GM21529 (cell line): Measurements from ENCODE around the gene MARCHF9.
A peak's percentile ranks its signal among the peaks of the same experiment; 100 is the strongest.

ENCODE experiments used
- ATAC-seq: cut with Tn5 transposase; IDR thresholded peaks from one replicate; pipeline ENCODE4 v1.9.1; 2021; ENCODE audit not compliant: unreplicated experiment

MARCHF9 gene

DNA sequence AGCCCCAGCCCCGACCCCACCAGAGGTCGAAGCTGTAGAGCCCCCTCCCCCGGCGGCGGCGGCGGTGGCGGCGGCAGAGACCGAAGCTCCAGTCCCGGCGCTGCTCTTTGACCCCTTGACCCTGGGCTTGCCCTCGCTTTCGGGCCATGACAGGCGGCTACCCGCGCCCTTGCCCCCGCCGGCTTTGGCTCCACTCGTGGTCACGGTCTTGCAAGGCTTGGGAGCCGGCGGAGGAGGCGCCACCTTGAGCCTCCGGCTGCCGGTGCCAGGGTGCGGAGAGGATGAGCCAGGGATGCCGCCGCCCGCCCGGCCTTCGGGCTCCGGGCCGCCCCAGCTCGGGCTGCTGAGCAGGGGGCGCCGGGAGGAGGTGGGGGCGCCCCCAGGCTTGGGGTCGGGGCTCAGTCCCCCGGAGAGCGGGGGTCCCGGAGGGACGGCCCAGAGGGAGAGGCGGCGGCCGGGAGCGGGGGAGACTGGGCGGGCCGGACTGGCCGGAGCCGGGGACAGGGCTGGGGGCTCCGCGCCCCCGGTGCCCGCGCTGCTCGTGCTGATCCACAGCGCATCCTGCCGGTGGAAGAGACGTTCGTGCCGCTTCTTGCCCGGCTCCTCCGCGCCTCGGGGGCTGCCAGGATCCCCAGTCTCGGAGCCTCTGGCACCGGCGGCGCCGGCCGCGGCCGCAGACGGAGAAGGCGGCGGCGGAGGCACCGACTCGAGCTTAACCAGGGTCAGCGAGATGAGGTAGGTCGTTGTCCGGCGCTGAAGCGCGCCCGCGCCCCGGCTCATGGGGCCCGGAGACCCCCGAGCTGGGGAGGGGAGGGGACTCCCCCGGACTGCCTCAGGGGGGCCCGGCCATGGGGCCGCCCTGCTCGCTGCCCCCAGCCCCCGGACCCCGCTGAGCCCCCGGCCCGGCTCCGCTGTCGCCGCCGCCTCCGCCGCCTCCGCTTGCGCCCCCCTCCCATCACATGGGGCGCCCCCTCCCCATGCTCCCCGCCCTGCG, 17.1 kb upstream of the MARCHF9 start:
- ATAC-seq = no peak

DNA sequence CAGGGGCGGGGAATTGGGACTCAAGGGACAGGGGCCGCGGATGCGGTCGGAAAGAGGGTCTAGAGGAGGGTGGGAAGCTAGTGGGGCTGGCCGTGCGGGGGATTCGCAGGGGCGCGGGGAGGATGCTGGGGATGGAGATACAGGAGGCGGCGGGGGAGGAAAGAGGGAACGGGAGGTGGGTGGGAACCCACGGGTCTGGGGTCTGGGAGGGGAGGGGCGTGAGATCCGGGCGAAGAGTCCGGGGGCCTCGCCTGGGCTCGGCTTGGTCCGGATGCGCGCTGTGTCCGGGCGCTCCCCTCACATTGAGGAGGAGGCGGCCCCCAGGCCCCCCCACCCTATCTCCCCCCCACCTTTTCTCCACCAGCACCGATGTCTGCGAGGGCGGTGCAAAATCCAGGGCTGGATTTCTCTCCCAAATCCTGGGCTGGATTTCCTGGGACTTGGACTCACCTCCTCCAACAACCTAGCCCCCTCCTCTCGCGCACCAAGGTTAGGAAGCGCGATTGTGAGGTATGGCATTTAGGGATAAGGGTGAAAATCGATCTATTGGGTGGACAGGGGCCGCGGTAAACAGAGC, 16.2 kb upstream of the MARCHF9 start, which contains the start of gene AGAP2:
Gene AGAP2 (minus strand): TSS at position 82 of the 577 bp plus-strand sequence. CDS start 496 bp downstream, outside the sequence.
- no peak for ATAC-seq

DNA sequence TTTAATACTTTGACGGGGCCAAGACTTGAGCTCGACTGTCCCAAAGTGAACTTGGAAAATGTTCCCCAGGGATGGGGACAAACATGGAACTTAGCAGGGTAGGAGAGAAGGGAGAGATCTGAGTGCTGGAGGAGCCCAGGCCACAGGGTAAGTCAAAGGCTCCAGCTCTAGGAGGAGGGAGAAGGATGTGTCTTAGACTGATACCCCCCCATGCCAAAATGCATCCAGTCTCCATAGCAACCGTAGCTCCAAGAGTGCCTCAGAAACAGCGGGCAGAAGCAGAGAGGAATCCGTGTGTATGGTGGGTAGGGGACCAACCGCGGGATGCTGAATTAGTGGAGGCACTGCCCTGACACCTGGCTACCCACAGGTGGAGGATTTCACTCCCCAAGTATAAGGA, 15.5 kb upstream of the MARCHF9 start:
- no peak for ATAC-seq

DNA sequence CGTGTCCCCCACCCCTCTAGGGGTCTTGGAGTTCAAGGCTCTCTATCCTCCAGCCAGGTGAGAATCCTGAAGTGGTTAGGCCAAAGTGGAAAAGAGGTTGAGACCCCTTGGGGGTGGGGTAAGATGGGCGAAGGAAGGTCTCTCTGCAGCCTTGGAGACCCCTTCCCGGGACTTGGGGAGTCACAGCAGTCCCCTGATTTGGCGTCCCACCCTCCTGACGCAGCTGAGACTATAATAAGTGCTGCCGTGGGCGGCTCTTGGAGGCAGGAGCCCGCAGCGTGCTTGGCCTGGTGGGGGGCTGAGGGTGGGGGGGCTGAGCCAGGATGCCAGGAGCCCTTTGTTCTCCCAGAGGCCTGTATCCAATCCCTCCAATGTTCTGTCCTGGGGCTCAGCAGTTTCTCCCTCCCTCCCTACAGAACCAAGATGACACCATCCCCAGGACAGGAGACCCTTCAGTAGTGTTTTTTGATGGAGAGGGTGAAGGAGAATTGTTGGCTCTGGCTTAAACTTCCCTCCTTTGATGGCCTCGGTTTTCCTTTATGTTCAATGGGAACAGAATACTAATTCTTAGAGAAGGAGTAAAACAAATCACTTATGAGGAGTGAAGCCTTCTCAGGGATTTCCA, 14.9 kb upstream of the MARCHF9 start:
- ATAC-seq = no peak

DNA sequence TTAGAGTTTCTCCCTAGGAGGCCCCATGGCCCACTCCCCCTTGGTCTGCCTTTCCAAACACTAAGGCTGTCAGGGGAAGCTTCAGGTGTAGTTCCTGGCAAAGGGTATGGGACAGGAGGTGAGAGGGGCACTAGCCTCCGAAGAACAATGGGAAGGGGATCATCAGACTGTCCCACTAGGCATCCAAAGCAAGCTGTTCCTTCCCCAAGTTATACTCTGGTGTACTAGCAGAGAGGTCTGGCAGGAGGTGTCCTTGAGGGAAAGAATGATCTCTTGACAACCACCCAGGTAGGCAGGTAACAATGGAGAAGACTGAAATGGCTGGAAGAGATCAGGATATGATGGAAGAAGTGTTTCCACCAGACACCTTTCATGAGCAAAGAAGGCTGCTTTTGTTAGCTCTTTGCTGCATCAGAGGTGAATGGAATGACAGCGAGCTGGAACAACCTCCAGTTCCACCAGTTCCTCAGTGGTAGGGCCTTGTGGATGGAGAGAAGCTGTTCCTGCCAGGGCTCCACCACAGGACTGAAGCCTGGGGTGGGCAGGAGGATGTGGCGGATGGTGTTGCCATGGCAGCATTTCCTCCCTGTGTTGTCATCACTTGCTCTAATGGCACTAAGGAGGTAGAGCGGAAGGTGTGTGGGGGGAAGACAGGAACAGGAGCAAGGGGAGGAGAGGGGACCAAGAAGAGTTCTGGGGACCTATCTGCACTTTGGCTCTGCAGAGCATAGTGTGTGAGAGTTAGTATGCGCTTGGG, 14.1 kb upstream of the MARCHF9 start:
- peak; percentile 42 for ATAC-seq

DNA sequence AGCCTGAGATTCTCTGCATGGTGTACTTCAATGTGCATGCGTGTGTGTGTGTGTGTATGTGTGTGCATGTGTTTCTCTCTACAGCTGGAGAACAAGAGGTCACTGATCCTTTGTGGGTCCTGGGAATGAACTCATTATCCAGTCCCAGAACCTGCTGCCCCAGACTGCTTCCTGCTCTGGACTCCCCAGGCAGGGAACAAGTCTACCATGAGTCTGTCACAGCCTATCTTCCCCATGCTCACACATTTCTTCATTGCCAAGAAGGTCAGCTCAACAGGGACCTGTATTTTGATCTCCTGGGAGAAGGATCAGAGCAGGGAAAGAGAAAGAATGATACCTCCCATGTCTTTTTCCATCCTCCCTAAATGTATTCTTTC, 13.5 kb upstream of the MARCHF9 start:
- ATAC-seq = no peak

DNA sequence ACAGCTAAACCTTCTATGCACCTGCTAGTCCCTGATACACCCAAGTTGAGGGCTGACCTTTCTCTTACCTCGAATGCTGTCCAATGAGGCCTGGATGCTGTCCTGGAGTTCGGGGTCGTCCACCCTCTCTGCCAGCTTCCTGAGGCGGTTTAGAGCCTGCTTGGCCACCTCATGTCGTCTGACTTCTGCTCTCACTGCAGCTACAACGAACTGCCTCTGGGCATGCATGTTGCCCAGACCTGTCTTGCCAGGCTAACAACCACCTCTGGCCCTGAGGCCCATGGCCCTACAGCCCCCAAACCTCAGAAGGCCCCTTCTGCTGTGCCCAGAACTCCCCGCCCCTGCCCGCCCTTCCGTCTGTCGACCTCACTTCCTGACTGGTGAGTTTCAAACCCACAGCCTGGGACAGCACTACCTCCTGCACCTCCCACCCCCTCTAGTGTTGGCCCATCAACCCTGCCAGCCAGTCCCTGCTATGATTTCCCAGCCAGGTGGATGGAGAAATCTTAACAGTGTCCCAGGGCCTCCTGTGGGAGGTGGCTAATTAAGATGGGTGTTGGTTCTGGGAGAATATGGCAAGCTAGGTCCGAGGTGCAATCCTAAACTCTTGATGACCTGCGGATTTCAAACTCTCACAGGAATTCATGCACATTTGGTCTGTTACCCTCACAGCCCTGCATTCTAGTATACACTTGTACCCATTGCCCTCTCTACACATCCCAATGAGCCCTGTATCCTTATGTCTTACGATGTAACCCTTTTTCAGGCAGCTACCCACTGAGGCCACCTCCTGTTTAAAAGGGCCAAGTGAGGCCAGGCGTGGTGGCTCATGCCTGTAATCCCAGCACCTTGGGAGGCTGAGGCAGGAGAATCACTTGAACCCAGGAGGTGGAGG, 12.8 kb upstream of the MARCHF9 start:
- peak; percentile 59 for ATAC-seq

DNA sequence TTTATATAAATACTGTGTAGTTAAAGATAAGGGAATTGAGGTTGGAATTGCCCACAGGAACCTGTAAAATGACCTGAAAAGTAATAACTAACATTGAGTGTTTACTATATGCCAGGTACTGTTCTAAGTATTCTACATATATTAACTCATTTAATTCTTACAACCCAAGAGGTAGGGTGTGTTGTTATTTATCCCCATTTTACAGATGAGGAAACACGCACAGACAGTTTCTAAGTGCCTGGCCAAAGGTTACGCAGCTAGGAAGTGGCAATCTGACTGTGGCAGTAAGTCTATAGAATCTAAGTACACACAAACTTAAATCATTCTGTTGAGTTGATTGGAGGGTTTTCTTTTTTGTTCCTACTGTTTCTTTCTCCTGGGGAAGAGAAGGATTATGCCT, 11.1 kb upstream of the MARCHF9 start:
- no peak for ATAC-seq

DNA sequence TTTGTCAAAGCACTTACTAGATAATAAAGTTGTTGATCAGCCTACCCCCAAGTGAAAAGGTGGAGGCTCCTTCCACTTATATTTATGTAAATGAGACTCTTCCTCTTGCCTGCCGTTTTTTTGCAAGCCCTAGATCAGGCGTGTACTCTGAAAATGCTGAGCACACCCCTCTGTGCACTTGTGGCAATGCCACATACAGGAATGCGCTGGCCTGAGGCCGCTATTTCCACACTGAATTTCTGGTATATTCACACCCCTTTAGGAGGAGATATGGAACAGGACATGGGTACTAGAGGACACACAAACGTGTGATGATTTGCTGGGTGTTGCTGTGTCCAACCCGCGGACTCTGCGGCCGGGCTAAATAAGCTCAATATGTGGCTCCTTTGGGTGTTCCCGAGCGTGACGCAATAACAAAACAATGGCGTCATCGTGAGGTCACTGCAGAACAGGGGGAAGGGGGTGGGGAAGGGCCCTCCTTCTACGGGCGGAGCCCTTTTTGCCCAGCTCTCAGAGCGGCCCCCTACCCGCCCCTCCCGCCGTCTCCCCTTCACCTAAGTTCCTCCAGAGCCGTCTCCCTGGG, 10.6 kb upstream of the MARCHF9 start:
- peak; percentile 37 for ATAC-seq

DNA sequence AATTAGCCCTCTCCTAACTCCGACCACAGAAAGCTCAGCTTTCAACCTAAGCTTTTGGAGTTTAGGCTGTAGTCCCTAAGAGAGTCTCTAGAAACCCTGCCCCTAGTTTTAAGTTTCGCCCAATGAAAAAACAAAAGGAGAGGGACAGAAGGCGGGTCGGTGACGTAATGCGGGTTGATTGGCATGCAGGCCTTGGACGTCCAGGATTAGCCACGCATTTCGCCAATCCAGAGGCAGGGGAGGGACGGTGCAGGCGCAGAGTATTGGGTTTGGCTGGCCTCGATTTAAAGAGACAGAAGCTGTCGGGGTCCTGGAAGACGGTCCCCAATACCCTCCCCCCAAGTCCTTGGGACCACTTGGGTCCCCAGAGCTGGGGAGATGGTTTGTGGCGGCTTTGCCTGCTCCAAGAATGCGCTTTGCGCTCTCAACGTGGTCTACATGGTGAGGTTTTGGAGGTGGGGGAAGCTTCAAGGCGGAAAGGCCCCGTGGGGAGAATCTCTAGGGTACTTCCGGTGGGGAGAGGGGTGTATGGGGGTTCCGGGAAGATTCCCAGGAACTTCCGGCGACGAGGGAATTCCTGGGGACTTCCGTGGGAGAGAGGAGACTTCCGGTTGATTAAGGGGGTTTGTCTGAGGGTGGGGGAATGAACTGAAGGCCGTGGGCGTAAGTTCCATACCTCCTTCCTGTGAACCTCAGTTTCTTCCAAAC, 10.0 kb upstream of the MARCHF9 start, which contains the start of gene TSPAN31:
Gene TSPAN31 (plus strand): TSS at position 263 of the 708 bp plus-strand sequence. CDS start 116 bp downstream, at position 379.
- ATAC-seq = peak; percentile 86

DNA sequence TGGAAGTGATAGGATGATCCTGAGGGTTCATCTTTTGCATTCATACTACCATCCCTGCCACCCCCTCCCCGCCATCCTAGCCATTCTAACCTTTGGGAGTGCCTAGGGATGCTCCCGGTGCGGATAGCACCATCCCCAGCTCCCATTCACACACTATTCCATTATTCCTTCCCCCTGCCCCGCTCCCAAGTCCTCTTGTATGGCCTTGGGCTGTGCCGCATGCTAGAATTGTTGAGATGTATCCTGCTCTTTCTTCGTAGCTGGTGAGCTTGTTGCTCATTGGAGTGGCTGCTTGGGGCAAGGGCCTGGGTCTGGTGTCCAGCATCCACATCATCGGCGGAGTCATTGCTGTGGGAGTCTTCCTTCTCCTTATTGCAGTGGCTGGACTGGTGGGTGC, 9.4 kb upstream of the MARCHF9 start:
- ATAC-seq = no peak

DNA sequence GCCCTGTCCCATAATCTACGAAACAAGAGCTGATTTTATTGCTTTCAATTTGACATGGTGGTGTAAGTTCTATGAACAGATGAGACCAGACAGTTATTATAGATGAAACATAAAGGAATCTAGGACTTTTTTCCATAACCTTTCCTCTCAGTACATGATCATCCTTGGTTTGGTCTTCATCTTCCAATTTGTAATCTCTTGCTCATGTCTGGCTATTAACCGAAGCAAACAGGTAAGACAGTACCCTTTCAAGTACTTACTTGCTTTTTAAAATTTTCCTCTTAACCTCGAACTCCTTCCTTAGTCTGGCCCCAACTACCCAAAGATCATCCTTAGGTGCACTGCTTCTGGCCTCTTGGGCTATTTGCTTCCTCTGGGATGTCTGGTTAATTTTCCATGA, 8.9 kb upstream of the MARCHF9 start:
- no peak for ATAC-seq

DNA sequence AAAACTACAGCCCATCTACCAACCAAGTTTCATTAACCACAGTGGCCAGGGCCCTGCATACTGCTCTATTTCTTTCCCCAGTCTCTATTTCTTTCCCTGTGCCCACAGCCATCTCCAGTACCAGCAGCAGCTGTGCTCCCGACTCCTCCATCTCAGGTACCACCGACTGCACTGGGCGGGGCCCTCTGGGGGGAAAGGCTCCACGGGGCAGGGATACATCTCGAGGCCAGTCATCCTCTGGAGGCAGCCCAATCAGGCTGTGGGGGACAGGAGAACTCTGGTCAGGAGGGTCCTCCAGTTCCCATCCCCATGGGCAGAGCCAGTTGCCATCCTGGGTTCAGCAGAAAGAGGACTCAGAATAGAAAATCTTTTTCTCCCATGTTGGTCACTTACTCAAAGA, 5.8 kb upstream of the MARCHF9 start:
- ATAC-seq = no peak

DNA sequence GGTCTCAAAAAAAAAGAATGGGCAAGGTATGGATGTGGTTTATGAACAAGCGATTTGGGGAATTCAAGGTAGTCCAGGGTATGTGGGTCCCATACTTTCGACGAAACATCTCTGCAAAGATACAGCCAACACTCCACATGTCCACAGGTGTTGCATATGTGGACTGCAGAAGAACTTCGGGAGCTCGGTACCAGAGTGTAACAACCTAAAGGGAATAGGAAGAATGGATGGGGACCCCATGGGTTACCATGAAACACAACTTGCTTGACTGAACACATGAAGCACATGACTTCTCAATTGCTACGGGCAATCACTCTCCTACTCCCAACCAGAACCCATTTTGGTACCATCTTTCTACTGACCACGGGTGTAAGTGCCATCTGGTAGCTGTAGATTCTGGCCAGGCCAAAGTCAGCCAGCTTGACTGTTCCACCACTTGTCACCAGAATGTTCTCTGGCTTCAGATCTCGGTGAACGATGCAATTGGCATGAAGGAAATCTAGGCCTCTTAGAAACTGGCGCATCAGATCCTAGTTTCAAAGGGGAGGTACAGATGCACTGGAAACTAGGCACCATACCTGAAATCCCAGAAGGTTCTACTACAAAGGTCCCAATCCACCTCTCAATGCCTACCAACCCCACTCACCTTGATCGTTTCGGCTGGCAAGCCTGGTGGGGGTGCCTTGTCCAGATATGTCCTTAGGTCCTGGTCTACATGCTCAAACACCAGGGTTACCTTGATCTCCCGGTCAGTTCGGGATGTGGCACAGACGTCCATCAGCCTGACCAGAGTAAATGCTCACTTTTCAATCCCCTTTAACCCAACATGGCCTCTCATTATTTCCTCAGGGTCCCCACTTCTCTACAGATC, 4.1 kb upstream of the MARCHF9 start:
- ATAC-seq = no peak

DNA sequence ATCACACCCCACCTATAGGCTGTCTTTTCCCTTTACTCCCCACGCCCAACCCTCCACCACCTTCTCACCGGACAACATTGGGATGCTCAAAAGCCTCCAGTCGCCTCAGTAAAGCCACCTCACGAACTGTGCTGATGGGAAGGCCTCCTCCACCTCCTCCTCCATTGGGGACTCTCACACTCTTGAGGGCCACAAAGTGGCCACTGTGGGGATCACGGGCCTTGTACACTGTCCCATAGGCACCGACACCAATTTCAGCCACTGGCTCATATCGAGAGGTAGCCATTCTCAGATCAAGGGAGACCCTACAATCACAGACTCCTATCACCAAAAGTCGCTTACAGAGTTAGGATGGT, 3.5 kb upstream of the MARCHF9 start:
- no peak for ATAC-seq

DNA sequence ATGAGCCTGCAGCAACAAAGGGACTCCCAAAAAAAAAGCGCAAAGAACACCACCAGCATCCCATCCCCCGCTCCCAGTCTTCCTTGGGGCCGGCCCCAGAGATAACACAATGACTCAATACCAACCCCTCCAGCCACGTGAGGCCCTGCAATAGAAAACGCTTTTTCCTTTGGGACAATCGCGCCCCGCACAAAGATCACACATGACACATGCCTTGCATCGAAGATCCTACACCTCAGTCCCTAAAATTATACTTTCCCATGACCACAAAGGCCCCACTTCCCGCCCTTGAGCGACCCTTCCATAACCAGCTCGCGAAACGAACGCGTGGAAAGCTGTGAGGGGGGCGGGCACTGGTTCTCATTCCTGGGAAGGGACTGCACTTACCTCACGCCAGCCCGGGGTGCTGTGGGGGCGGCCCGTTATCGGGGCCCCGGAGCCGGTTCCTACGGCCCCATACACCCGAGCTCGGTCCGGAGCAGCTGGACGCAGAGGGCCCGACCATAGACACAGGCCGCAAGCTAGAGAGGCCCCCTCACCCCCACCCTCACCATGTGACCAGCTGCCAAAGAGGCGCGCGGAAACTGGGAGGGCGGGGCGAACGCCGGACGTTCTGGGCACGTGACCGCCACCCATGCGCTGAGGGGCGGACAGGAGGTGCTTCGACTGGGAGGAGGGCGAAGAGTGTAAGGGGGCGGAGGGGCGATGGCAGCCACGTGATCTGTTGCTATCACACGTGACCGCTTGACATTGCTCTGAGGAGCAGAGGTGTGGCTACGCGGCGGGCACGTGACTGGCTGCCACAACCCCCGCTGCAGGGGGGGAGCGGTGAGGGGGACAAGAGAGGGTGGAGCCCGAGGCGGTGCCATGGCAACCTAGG, 2.9 kb upstream of the MARCHF9 start, which contains the start of gene CDK4:
Gene CDK4 (minus strand): TSS at position 523 of the 880 bp plus-strand sequence. CDS start 593 bp downstream, outside the sequence.
- ATAC-seq = peak; percentile 66

DNA sequence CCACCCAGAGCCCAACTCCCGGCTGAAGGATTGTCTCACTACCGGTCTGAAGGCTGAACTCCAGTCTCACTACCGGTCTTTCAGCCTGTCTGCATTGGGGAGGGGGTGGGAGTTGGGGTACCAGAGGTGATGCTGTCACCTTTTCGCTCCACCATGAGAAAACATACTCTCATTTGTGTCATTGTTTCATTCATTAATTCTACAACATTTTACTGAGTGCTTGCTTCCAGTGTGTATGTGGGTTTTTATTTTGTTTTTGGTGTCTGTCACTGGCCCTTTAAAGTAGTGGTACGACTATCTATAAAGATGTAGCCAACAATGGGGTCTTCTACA, 2.3 kb upstream of the MARCHF9 start:
- ATAC-seq = no peak
